K562 (cell line): ENCODE data around the gene ALOX5. TPM values are rescaled to one million over a fixed set of nuclear protein-coding genes. Genes with fewer than 3 reads are reported as not detected.

ENCODE experiments used
- ATAC-seq: fragments of 200-7000 bp; cut with Tn5 transposase; 3 replicates; pipeline ENCODE4 v1.9.1; 2020; ENCODE audit warnings: moderate library complexity
- BruUV-seq: library from RNA; stranded (reverse); fragments of 400-500 nt; replicated peaks from 2 replicates; lab custom pipeline; 2021; lab: Mats Ljungman, UMichigan
- CTCF ChIA-PET: fragments of 300-600 bp; formaldehyde crosslinking; extraction: SDS; loops from one replicate; lab custom pipeline; 2021; ENCODE audit warnings: low intra/inter-chr PET ratio; lab: Yijun Ruan, JAX
- POLR2A ChIA-PET: fragments of 300-600, 350-650 bp; sonication (Branson Sonifier 250); formaldehyde crosslinking; extraction: SDS; loops from one replicate; lab custom pipeline; 2021; ENCODE audit warnings: antibody characterized with exemption, inconsistent platforms; lab: Yijun Ruan, JAX
- DNase-seq, 4 experiments: peaks; one replicate each; pipeline versions ENCODE4 v3.0.0 to v3.0.0-alpha.2; 2011 to 2018; ENCODE audit warnings: low spot score in 3 of 4, mixed read lengths in 3 of 4; ENCODE audit errors: extremely low read depth in 1 of 4
- FAIRE-seq: peaks from 2 replicates; lab custom pipeline; 2011; peaks lifted over from hg19 to GRCh38; lab: Jason Lieb, UNC
- H2AFZ ChIP-seq: 2 replicates; pipeline ENCODE4 v1.6.0; 2011; ENCODE audit warnings: low read depth, low read length, control low read depth, inconsistent platforms
- H3K27ac ChIP-seq: fragments of 200-600 bp; 3 replicates; pipeline ENCODE4 v1.8.0; 2011; ENCODE audit warnings: low read depth, mild to moderate bottlenecking, control low read depth, inconsistent platforms, low read length, moderate library complexity, mixed read lengths; ENCODE audit errors: extremely low read depth
- H3K27me3 ChIP-seq, 2 experiments: fragments of 300-600 bp in 1 of 2; 2 replicates in 1 of 2; 3 replicates in 1 of 2; pipeline versions ENCODE4 v1.6.0 to v1.8.0; 2011; ENCODE audit warnings: inconsistent platforms in 2 of 2, low read length in 2 of 2, mild to moderate bottlenecking in 1 of 2, mixed read lengths in 1 of 2, moderate library complexity in 1 of 2; ENCODE audit not compliant: control insufficient read depth in 2 of 2, insufficient read depth in 2 of 2
- H3K36me3 ChIP-seq: fragments of 300-600 bp; 3 replicates; pipeline ENCODE4 v1.8.0; 2011; ENCODE audit warnings: mild to moderate bottlenecking, low read length, inconsistent platforms; ENCODE audit not compliant: control insufficient read depth, insufficient read depth
- H3K4me1 ChIP-seq, 2 experiments: fragments of 200-600 bp in 1 of 2; replicated peaks in 1 of 2; 2 replicates in 1 of 2; 3 replicates in 1 of 2; pipeline versions ENCODE4 v1.5.1 to v1.8.0; 2011; ENCODE audit warnings: inconsistent platforms in 2 of 2, low read length in 2 of 2, mild to moderate bottlenecking in 1 of 2, mixed read lengths in 1 of 2, moderate library complexity in 1 of 2; ENCODE audit not compliant: control insufficient read depth in 2 of 2, insufficient read depth in 2 of 2
- H3K4me2 ChIP-seq: 2 replicates; pipeline ENCODE4 v1.6.1; 2011; ENCODE audit warnings: low read length, control low read depth, inconsistent platforms, mixed read lengths; ENCODE audit not compliant: insufficient read depth
- H3K4me3 ChIP-seq: fragments of 200-600 bp; sonication (generic), shearing (Covaris generic); 2 replicates; pipeline ENCODE4 v1.5.1; 2016; ENCODE audit warnings: control low read depth, inconsistent platforms
- H3K79me2 ChIP-seq: fragments of 200-600 bp; 3 replicates; pipeline ENCODE4 v1.8.0; 2011; ENCODE audit warnings: low read length, inconsistent platforms; ENCODE audit not compliant: control insufficient read depth, insufficient read depth
- H3K9ac ChIP-seq, 2 experiments: 2 replicates each; pipeline versions ENCODE4 v1.6.0 to v1.6.1; 2011; ENCODE audit warnings: low read depth in 2 of 2, low read length in 2 of 2, control low read depth in 1 of 2, inconsistent platforms in 1 of 2, mild to moderate bottlenecking in 1 of 2, mixed read lengths in 1 of 2; ENCODE audit not compliant: insufficient read depth in 1 of 2
- H3K9me1 ChIP-seq: one replicate; pipeline ENCODE4 v1.6.0; 2011; ENCODE audit warnings: inconsistent platforms, mild to moderate bottlenecking, low read length, moderate library complexity; ENCODE audit not compliant: control insufficient read depth, insufficient read depth
- H3K9me3 ChIP-seq: replicated peaks from 2 replicates; pipeline ENCODE4 v1.5.1; 2011; ENCODE audit warnings: low read depth, low read length, inconsistent platforms; ENCODE audit not compliant: control insufficient read depth, insufficient read depth
- H4K20me1 ChIP-seq: replicated peaks from 2 replicates; pipeline ENCODE4 v1.6.1; 2011; ENCODE audit warnings: low read length, inconsistent platforms, mixed read lengths; ENCODE audit not compliant: control insufficient read depth, insufficient read depth
- FOXA1 ChIP-seq: fragments of 450-650 bp; IDR thresholded peaks from 2 replicates; pipeline ENCODE4 v1.6.1; 2016; ENCODE audit warnings: mild to moderate bottlenecking, borderline replicate concordance
- RBFOX2 ChIP-seq: fragments of 200-400 bp; formaldehyde crosslinking; IDR thresholded peaks from 2 replicates; pipeline ENCODE4 v1.6.1; 2017; ENCODE audit warnings: low read depth, mild to moderate bottlenecking, low read length, moderate library complexity
- WGBS: fragments of 100-300 bp; shearing (Covaris generic); methylation state at CpG from one replicate; pipeline ENCODE4 v1.1.6; 2016; ENCODE audit warnings: low coverage, mixed read lengths; ENCODE audit not compliant: insufficient coverage; ENCODE audit errors: missing lambda C conversion rate; 5-methylcytosine and 5-hydroxymethylcytosine counted together
- in situ Hi-C: fragments of 300-500 bp; cut with MboI; formaldehyde crosslinking; loops from 4 replicates; pipeline ENCODE4 v1.15.0; 2018; ENCODE audit warnings: inconsistent platforms, mixed read lengths
- intact Hi-C: fragments of 100-400 bp; cut with micrococcal nuclease; formaldehyde crosslinking; loops from 2 replicates; pipeline ENCODE4 v1.14.2; 2022
- polyA plus RNA-seq, 8 experiments: library from polyadenylated mRNA; depleted of rRNA in 4 of 8; stranded (reverse) in 5 of 8; unstranded in 3 of 8; fragments of >200 nt; fragmentation: Nextera tagmentation in 2 of 8; fragmentation: Illumina TruSeq in 1 of 8; extraction: Ambion mirVana in 2 of 8; extraction: Trizol in 1 of 8; gene quantifications; 2 replicates each; pipeline versions ENCODE4 v1.2.1 to v1.2.3, GENCODE V29; 2011 to 2014; ENCODE audit warnings: inconsistent platforms in 1 of 8, missing spikeins in 1 of 8
- total RNA-seq, 7 experiments: library from RNA; depleted of rRNA in 6 of 7; stranded (reverse); fragments of >200 nt in 6 of 7; fragmentation: Illumina TruSeq in 2 of 7; extraction: Trizol in 2 of 7; gene quantifications; 2 replicates each; pipeline versions ENCODE4 v1.2.1 to v1.2.3, GENCODE V29; 2011 to 2021; ENCODE audit warnings: low replicate concordance in 1 of 7

Gene ALOX5
- total and polyA plus RNA-seq, 9 of the 15 experiments (the other 6 are each of a cell fraction or from before 2014, with no cell fraction given): 0.10 to 2.4 (median 1.4) TPM

DNA sequence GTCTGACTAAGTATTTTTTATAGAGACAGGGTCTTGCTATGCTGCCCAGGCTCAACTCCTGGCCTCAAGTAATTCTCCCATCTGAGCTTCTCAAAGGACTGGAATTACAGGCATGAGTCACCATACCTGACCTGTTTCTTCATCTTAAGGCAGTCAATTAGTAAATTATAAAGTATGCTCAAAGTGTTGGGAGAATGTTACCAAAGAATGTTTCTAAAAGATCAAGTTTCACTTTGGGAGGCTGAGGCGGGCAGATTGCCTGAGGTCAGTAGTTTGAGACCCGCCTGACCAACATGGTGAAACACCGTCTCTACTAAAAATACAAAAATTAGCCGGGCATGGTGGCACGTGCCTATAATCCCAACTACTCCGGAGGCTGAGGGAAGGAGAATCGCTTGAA, 117.0 kb downstream of the ALOX5 start:
- no peak overlapping the region for H2AFZ ChIP-seq
- no peak for TF ChIP-seq RBFOX2
- no peak for TF ChIP-seq FOXA1
- TF ChIP-seq, all 486 proteins: peak for 0
- ChIA-PET CTCF (no interaction called here), POLR2A (no interaction called here)
- Histone ChIP-seq H3K4me2 (no peak overlapping the region), H3K4me3 (no peak overlapping the region), H3K36me3 (peaks cover 13% of the 10 kb centered on the region; the same call in 2 of the 3 replicates), H3K79me2 (peaks cover 18% of the 10 kb centered on the region; the same call in 2 of the 3 replicates), H3K27me3 (no peaks in the 10 kb centered on the region), H3K9ac (no peak overlapping the region), H4K20me1 (no peaks in the 10 kb centered on the region), H3K27ac (no peak overlapping the region), H3K9me3 (peaks cover 12% of the 10 kb centered on the region), H3K9me1 (no peaks in the 10 kb centered on the region), H3K4me1 (no peaks in the 10 kb centered on the region)
- no peak for DNase-seq
- in situ Hi-C loops: no loop called here
- intact Hi-C loops: no loop called here
- ATAC-seq: no peak
- FAIRE-seq: no peak
- 91% methylated on average over 7 of the region's 7 CpGs for WGBS
- no TSS peak for BruUV-seq

Other genes starting within 250 kb of the ALOX5 start
- gene OR13A1, start 58.6 kb upstream of the ALOX5 start, total RNA-seq (2014; rRNA removed): not detected in 2 replicates
- gene OR13A1, start 58.6 kb upstream of the ALOX5 start, total RNA-seq (2014; rRNA removed; fragmentation: Illumina TruSeq; extraction: Trizol): not detected in 2 replicates
- 0.11 TPM in 1 of 2 replicates, not detected in the other for gene OR13A1, start 58.6 kb upstream of the ALOX5 start, total RNA-seq (2015; rRNA removed; fragmentation: Illumina TruSeq; extraction: Trizol)
- 0.07 and 0.13 TPM in 2 replicates for gene OR13A1, start 58.6 kb upstream of the ALOX5 start, total RNA-seq (2021)
- gene OR13A1, start 58.6 kb upstream of the ALOX5 start, polyA plus RNA-seq (2011; rRNA removed): 0.06 and 0.08 TPM in 2 replicates
- gene OR13A1, start 58.6 kb upstream of the ALOX5 start, polyA plus RNA-seq (2014; fragmentation: Illumina TruSeq; extraction: Trizol): 0.06 TPM in 1 of 2 replicates, not detected in the other
- under 1 TPM; 0.03 to 0.10 TPM for gene OR13A1, start 58.6 kb upstream of the ALOX5 start, polyA plus RNA-seq (2014; fragmentation: Nextera tagmentation; extraction: Ambion mirVana)
- 0.04 TPM in 1 of 2 replicates, not detected in the other for gene OR13A1, start 58.6 kb upstream of the ALOX5 start, polyA plus RNA-seq (2014; rRNA removed)